Measurements from ENCODE around the gene PFAS. TPM values are rescaled to one million over a fixed set of nuclear protein-coding genes. Genes with fewer than 3 reads are reported as not detected.

The PFAS gene
- total and polyA plus RNA-seq, 8 donors = 4.6 to 68.7 (median 12.4) TPM

DNA sequence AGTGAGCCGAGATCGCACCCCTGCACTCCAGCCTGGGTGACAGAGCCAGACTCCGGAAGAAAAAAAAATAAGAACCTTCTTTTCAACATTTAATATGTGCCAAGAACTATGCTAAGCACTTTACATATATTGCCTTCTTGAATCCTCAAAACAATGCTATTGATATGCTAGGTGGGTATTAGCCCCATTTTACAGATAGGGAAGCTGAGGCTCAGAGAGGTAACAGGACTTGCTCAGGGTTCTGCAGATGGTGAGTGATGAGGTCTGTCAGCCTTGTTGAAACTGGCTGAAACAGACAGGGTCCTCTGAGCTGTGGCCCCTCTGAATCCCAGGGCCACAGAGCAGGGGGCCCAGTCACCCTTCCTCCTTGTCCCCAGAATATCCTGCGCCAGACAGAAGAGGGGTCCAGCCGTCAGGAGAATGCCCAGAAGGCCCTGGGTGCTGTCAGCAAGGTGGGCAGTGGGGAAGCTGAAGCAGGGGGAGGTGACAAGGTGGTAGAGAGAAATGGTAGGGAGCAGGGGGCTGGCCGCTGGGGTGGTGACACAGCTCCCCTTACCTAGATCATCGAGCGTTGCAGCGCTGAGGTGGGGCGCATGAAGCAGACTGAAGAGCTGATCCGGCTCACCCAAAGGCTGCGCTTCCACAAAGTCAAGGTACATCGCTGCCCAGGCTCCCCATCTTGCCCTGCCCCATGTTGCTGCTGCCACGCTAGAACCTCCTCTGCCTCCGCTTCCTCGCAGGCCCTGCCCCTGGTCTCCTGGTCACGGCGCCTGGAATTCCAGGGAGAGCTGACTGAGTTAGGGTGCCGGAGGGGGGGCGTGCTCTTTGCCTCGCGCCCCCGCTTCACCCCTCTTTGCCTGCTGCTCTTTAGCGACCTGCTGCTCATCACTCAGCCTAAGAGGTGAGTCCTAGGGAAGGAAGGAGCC is 69.2 kb downstream of the PFAS start:
- H3K27me3 ChIP-seq = peaks cover 0 to 55% (median 19%) of the 10 kb centered on the region in 3 donors
- DNase-seq = no peak
- TF ChIP-seq, protein P1, sequence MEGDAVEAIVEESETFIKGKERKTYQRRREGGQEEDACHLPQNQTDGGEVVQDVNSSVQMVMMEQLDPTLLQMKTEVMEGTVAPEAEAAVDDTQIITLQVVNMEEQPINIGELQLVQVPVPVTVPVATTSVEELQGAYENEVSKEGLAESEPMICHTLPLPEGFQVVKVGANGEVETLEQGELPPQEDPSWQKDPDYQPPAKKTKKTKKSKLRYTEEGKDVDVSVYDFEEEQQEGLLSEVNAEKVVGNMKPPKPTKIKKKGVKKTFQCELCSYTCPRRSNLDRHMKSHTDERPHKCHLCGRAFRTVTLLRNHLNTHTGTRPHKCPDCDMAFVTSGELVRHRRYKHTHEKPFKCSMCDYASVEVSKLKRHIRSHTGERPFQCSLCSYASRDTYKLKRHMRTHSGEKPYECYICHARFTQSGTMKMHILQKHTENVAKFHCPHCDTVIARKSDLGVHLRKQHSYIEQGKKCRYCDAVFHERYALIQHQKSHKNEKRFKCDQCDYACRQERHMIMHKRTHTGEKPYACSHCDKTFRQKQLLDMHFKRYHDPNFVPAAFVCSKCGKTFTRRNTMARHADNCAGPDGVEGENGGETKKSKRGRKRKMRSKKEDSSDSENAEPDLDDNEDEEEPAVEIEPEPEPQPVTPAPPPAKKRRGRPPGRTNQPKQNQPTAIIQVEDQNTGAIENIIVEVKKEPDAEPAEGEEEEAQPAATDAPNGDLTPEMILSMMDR (IDR thresholded peaks at IDR 0.05) = no peak
- TF ChIP-seq EP300 (IDR thresholded peaks at IDR 0.05) (no peak), POLR2A (IDR thresholded peaks at IDR 0.05) (no peak)
- intact Hi-C loops (cut with DNase I; ENCODE audit: low total_unique reads) = no loop called here
- H3K27ac ChIP-seq = no peak overlapping the region
- H3K9me3 ChIP-seq = no peaks in the 10 kb centered on the region
- 73 to 82% (median 80%) methylated on average over 15 to 24 of the region's 24 CpGs for WGBS, 5 donors
- H3K4me1 ChIP-seq = peaks cover 7 to 16% (median 11%) of the 10 kb centered on the region in 4 donors
- no peak overlapping the region for H3K4me3 ChIP-seq
- H3K36me3 ChIP-seq = no peaks in the 10 kb centered on the region

Other genes starting within 250 kb of the PFAS start
- not detected for gene GUCY2D, start 246.7 kb upstream of the PFAS start, total RNA-seq
- gene GUCY2D, start 246.7 kb upstream of the PFAS start, polyA plus RNA-seq = under 1 TPM in 1 of 3 donors, not detected in 2; 0.25 TPM
- gene ALOX15B, start 210.2 kb upstream of the PFAS start, total RNA-seq = 1 to 10 TPM in 4 of 5 donors, not detected in 1; 1.5 to 7.0 (median 2.6) TPM
- 10 to 100 TPM in 1 of 3 donors, 1 to 10 TPM in 2; 2.4 to 10.5 (median 3.1) TPM for gene ALOX15B, start 210.2 kb upstream of the PFAS start, polyA plus RNA-seq
- not detected for gene ALOX12B, start 161.6 kb upstream of the PFAS start, total RNA-seq
- under 1 TPM in 1 of 3 donors, not detected in 2; 0.88 TPM for gene ALOX12B, start 161.6 kb upstream of the PFAS start, polyA plus RNA-seq
- gene ALOXE3, start 130.8 kb upstream of the PFAS start, total RNA-seq = not detected
- under 1 TPM in 2 of 3 donors, not detected in 1; 0.12 to 0.43 TPM for gene ALOXE3, start 130.8 kb upstream of the PFAS start, polyA plus RNA-seq
- not detected for gene HES7, start 125.2 kb upstream of the PFAS start, total RNA-seq
- under 1 TPM in 2 of 3 donors, not detected in 1; 0.58 to 0.92 TPM for gene HES7, start 125.2 kb upstream of the PFAS start, polyA plus RNA-seq
- 100 to 1,000 TPM in 3 of 5 donors, 10 to 100 TPM in 2; 16.2 to 163 (median 137) TPM for gene PER1, start 96.9 kb upstream of the PFAS start, total RNA-seq
- 10 to 100 TPM; 47.2 to 69.4 (median 66.7) TPM for gene PER1, start 96.9 kb upstream of the PFAS start, polyA plus RNA-seq
- 100 to 1,000 TPM in 1 of 5 donors, 10 to 100 TPM in 2, 1 to 10 TPM in 2; 6.7 to 104 (median 17.3) TPM for gene VAMP2, start 86.3 kb upstream of the PFAS start, total RNA-seq
- 10 to 100 TPM; 32.4 to 58.8 (median 43.1) TPM for gene VAMP2, start 86.3 kb upstream of the PFAS start, polyA plus RNA-seq
- 10 to 100 TPM in 3 of 5 donors, 1 to 10 TPM in 2; 5.2 to 37.6 (median 14.9) TPM for gene TMEM107, start 72.9 kb upstream of the PFAS start, total RNA-seq
- 10 to 100 TPM in 1 of 3 donors, 1 to 10 TPM in 2; 6.3 to 10.3 (median 8.0) TPM for gene TMEM107, start 72.9 kb upstream of the PFAS start, polyA plus RNA-seq
- 10 to 100 TPM in 2 of 5 donors, 1 to 10 TPM in 2, under 1 TPM in 1; 0.58 to 70.1 (median 4.6) TPM for gene BORCS6, start 59.1 kb upstream of the PFAS start, total RNA-seq
- 1 to 10 TPM; 6.6 to 9.2 (median 7.9) TPM for gene BORCS6, start 59.1 kb upstream of the PFAS start, polyA plus RNA-seq
- 10 to 100 TPM in 2 of 5 donors, 1 to 10 TPM in 3; 1.0 to 66.0 (median 2.3) TPM for gene AURKB, start 38.7 kb upstream of the PFAS start, total RNA-seq
- gene AURKB, start 38.7 kb upstream of the PFAS start, polyA plus RNA-seq = 10 to 100 TPM in 2 of 3 donors, 1 to 10 TPM in 1; 8.2 to 24.9 (median 10.7) TPM
- 100 to 1,000 TPM in 1 of 5 donors, 10 to 100 TPM in 4; 12.9 to 105 (median 40.1) TPM for gene CTC1, start 1.2 kb upstream of the PFAS start, total RNA-seq
- 1 to 10 TPM; 3.7 to 9.9 (median 9.7) TPM for gene CTC1, start 1.2 kb upstream of the PFAS start, polyA plus RNA-seq
- 10 to 100 TPM in 1 of 5 donors, 1 to 10 TPM in 3, not detected in 1; 2.9 to 25.4 (median 7.6) TPM for gene RANGRF, start 39.4 kb downstream of the PFAS start, total RNA-seq
- gene RANGRF, start 39.4 kb downstream of the PFAS start, polyA plus RNA-seq = 10 to 100 TPM; 48.5 to 59.2 (median 54.1) TPM
- gene SLC25A35, start 46.1 kb downstream of the PFAS start, total RNA-seq = 10 to 100 TPM in 1 of 5 donors, 1 to 10 TPM in 2, under 1 TPM in 1, not detected in 1; 0.55 to 25.9 (median 4.8) TPM
- gene SLC25A35, start 46.1 kb downstream of the PFAS start, polyA plus RNA-seq = 1 to 10 TPM; 4.0 to 7.3 (median 4.4) TPM
- gene ARHGEF15, start 61.0 kb downstream of the PFAS start, total RNA-seq = 100 to 1,000 TPM in 1 of 5 donors, 10 to 100 TPM in 2, 1 to 10 TPM in 2; 2.4 to 263 (median 11.0) TPM
- 1 to 10 TPM; 2.8 to 5.7 (median 3.8) TPM for gene ARHGEF15, start 61.0 kb downstream of the PFAS start, polyA plus RNA-seq
- gene ODF4, start 90.6 kb downstream of the PFAS start, total RNA-seq = not detected
- not detected for gene ODF4, start 90.6 kb downstream of the PFAS start, polyA plus RNA-seq
- gene RPL26, start 133.9 kb downstream of the PFAS start, total RNA-seq = 1,000 to 10,000 TPM in 4 of 5 donors, 100 to 1,000 TPM in 1; 506 to 3,830 (median 2,422) TPM
- gene RPL26, start 133.9 kb downstream of the PFAS start, polyA plus RNA-seq = 1,000 to 10,000 TPM; 4,166 to 5,414 (median 4,286) TPM
- not detected for gene RNF222, start 148.5 kb downstream of the PFAS start, total RNA-seq
- 1 to 10 TPM in 1 of 3 donors, not detected in 2; 1.5 TPM for gene RNF222, start 148.5 kb downstream of the PFAS start, polyA plus RNA-seq
- 100 to 1,000 TPM in 1 of 5 donors, 10 to 100 TPM in 4; 12.8 to 102 (median 63.8) TPM for gene NDEL1, start 186.6 kb downstream of the PFAS start, total RNA-seq
- 10 to 100 TPM; 17.6 to 31.9 (median 26.3) TPM for gene NDEL1, start 186.6 kb downstream of the PFAS start, polyA plus RNA-seq